ENCODE data around the gene SURF6.

The SURF6 gene

GRCh38 chr9:133344979-133345378, 9.0 kb upstream of the SURF6 start:
- no peak for TF ChIP-seq EZH2phosphoT487 (IDR thresholded peaks at IDR 0.05; ENCODE audit: borderline replicate concordance, low read length)
- TF ChIP-seq CTCF (IDR thresholded peaks at IDR 0.05; ENCODE audit: low read depth, low read length, poor library complexity, severe bottlenecking), result no peak
- no peaks in the 10 kb centered on the region for H3K9me3 ChIP-seq (ENCODE audit: control insufficient read depth, insufficient read depth, low read length)
- H3F3A ChIP-seq (ENCODE audit: control insufficient read depth, insufficient read depth), result peaks cover 17% of the 10 kb centered on the region
- H3K4me1 ChIP-seq (ENCODE audit: control insufficient read depth, low read length), result peaks cover 43% of the 10 kb centered on the region
- H3K4me3 ChIP-seq (ENCODE audit: low read length), result no peak overlapping the region
- peaks cover 52% of the 10 kb centered on the region for H3K79me2 ChIP-seq (ENCODE audit: control insufficient read depth, low read length)
- peaks cover 86% of the 10 kb centered on the region for H3K36me3 ChIP-seq (ENCODE audit: control insufficient read depth, low read length)
- H3K27me3 ChIP-seq (ENCODE audit: control insufficient read depth, low read length), result no peaks in the 10 kb centered on the region
- H3K9me2 ChIP-seq (replicated peaks; ENCODE audit: control insufficient read depth, low read length), result no peaks in the 10 kb centered on the region
- H4K20me1 ChIP-seq (ENCODE audit: control insufficient read depth, insufficient read depth, low read depth, low read length), result peaks cover 13% of the 10 kb centered on the region; the same call in 1 of the 2 replicates
- H3K4me2 ChIP-seq (ENCODE audit: low read length), result no peak overlapping the region
- H3K27ac ChIP-seq (ENCODE audit: low read depth, low read length), result no peak overlapping the region

GRCh38 chr9:133344071-133344470, 8.1 kb upstream of the SURF6 start:
- H3K4me2 ChIP-seq (ENCODE audit: low read length), result no peak overlapping the region
- H3K27ac ChIP-seq (ENCODE audit: low read depth, low read length), result no peak overlapping the region
- peaks cover 86% of the 10 kb centered on the region for H3K36me3 ChIP-seq (ENCODE audit: control insufficient read depth, low read length)
- no peaks in the 10 kb centered on the region for H3K9me2 ChIP-seq (replicated peaks; ENCODE audit: control insufficient read depth, low read length)
- H3K79me2 ChIP-seq (ENCODE audit: control insufficient read depth, low read length), result peaks cover 43% of the 10 kb centered on the region
- peaks cover 5% of the 10 kb centered on the region; the same call in 1 of the 2 replicates for H4K20me1 ChIP-seq (ENCODE audit: control insufficient read depth, insufficient read depth, low read depth, low read length)
- H3K4me3 ChIP-seq (ENCODE audit: low read length), result no peak overlapping the region
- no peaks in the 10 kb centered on the region for H3K27me3 ChIP-seq (ENCODE audit: control insufficient read depth, low read length)
- peaks cover 40% of the 10 kb centered on the region for H3K4me1 ChIP-seq (ENCODE audit: control insufficient read depth, low read length)
- H3F3A ChIP-seq (ENCODE audit: control insufficient read depth, insufficient read depth), result peaks cover 15% of the 10 kb centered on the region
- no peaks in the 10 kb centered on the region for H3K9me3 ChIP-seq (ENCODE audit: control insufficient read depth, insufficient read depth, low read length)
- no peak for TF ChIP-seq CTCF (IDR thresholded peaks at IDR 0.05; ENCODE audit: low read depth, low read length, poor library complexity, severe bottlenecking)
- no peak for TF ChIP-seq EZH2phosphoT487 (IDR thresholded peaks at IDR 0.05; ENCODE audit: borderline replicate concordance, low read length)

GRCh38 chr9:133342570-133342969, 6.6 kb upstream of the SURF6 start:
- no peak overlapping the region for H3K4me2 ChIP-seq (ENCODE audit: low read length)
- H3K4me1 ChIP-seq (ENCODE audit: control insufficient read depth, low read length), result peaks cover 39% of the 10 kb centered on the region
- H4K20me1 ChIP-seq (ENCODE audit: control insufficient read depth, insufficient read depth, low read depth, low read length), result no peaks in the 10 kb centered on the region
- H3K9me3 ChIP-seq (ENCODE audit: control insufficient read depth, insufficient read depth, low read length), result no peaks in the 10 kb centered on the region
- H3K9me2 ChIP-seq (replicated peaks; ENCODE audit: control insufficient read depth, low read length), result no peaks in the 10 kb centered on the region
- H3K27ac ChIP-seq (ENCODE audit: low read depth, low read length), result no peak overlapping the region
- H3K27me3 ChIP-seq (ENCODE audit: control insufficient read depth, low read length), result no peaks in the 10 kb centered on the region
- H3K79me2 ChIP-seq (ENCODE audit: control insufficient read depth, low read length), result peaks cover 29% of the 10 kb centered on the region
- TF ChIP-seq CTCF (IDR thresholded peaks at IDR 0.05; ENCODE audit: low read depth, low read length, poor library complexity, severe bottlenecking) (peak; percentile 45), EZH2phosphoT487 (IDR thresholded peaks at IDR 0.05; ENCODE audit: borderline replicate concordance, low read length) (no peak)
- H3F3A ChIP-seq (ENCODE audit: control insufficient read depth, insufficient read depth), result peaks cover 12% of the 10 kb centered on the region
- H3K36me3 ChIP-seq (ENCODE audit: control insufficient read depth, low read length), result peaks cover 80% of the 10 kb centered on the region
- no peak overlapping the region for H3K4me3 ChIP-seq (ENCODE audit: low read length)

GRCh38 chr9:133342069-133342406, 6.0 kb upstream of the SURF6 start:
- peaks cover 24% of the 10 kb centered on the region for H3K79me2 ChIP-seq (ENCODE audit: control insufficient read depth, low read length)
- no peaks in the 10 kb centered on the region for H3K9me2 ChIP-seq (replicated peaks; ENCODE audit: control insufficient read depth, low read length)
- H3K4me1 ChIP-seq (ENCODE audit: control insufficient read depth, low read length), result peaks cover 40% of the 10 kb centered on the region
- H3K36me3 ChIP-seq (ENCODE audit: control insufficient read depth, low read length), result peaks cover 80% of the 10 kb centered on the region
- H3K9me3 ChIP-seq (ENCODE audit: control insufficient read depth, insufficient read depth, low read length), result no peaks in the 10 kb centered on the region
- H3K27me3 ChIP-seq (ENCODE audit: control insufficient read depth, low read length), result no peaks in the 10 kb centered on the region
- peaks cover 15% of the 10 kb centered on the region for H3F3A ChIP-seq (ENCODE audit: control insufficient read depth, insufficient read depth)
- no peak overlapping the region for H3K4me2 ChIP-seq (ENCODE audit: low read length)
- no peak overlapping the region for H3K4me3 ChIP-seq (ENCODE audit: low read length)
- TF ChIP-seq EZH2phosphoT487 (IDR thresholded peaks at IDR 0.05; ENCODE audit: borderline replicate concordance, low read length), result no peak
- peak; percentile 32 for TF ChIP-seq CTCF (IDR thresholded peaks at IDR 0.05; ENCODE audit: low read depth, low read length, poor library complexity, severe bottlenecking)
- no peak overlapping the region for H3K27ac ChIP-seq (ENCODE audit: low read depth, low read length)
- no peaks in the 10 kb centered on the region for H4K20me1 ChIP-seq (ENCODE audit: control insufficient read depth, insufficient read depth, low read depth, low read length)
